K562 (cell line): ENCODE measurements around the gene TMEM143. TPM values are rescaled to one million over a fixed set of nuclear protein-coding genes. Genes with fewer than 3 reads are reported as not detected.
A peak's percentile ranks its signal among the peaks of the same experiment; 100 is the strongest.

Source experiments
- CBX2 ChIP-seq: fragments of 200-600 bp; sonication (generic); IDR thresholded peaks from one replicate; pipeline ENCODE4 v1.6.1; 2012; ENCODE audit warnings: mild to moderate bottlenecking, low read length, inconsistent platforms; ENCODE audit not compliant: insufficient read depth, poor library complexity, severe bottlenecking
- CREM ChIP-seq: IDR thresholded peaks from 2 replicates; pipeline ENCODE4 v1.6.1; 2014; ENCODE audit warnings: antibody characterized with exemption, low read depth
- DMBX1 ChIP-seq: fragments of 250-450 bp; sonication (Bioruptor Pico); IDR thresholded peaks from 2 replicates; pipeline ENCODE4 v1.8.0; 2022; ENCODE audit warnings: inconsistent platforms, mild to moderate bottlenecking, moderate library complexity, borderline replicate concordance
- HDGF ChIP-seq: fragments of 450-650 bp; IDR thresholded peaks from 2 replicates; pipeline ENCODE4 v1.6.1; 2016
- MAZ ChIP-seq, 2 experiments: fragments of 450-650 bp in 1 of 2; sonication (generic) in 1 of 2; formaldehyde crosslinking; IDR thresholded peaks in 1 of 2; conservative IDR thresholded peaks in 1 of 2; 2 replicates each; pipeline versions ENCODE4 v1.4.0 to v1.5.0; 2020; ENCODE audit warnings: mild to moderate bottlenecking in 1 of 2, missing genetic modification reagents in 1 of 2
- MTA2 ChIP-seq: fragments of 450-650 bp; IDR thresholded peaks from 2 replicates; pipeline ENCODE4 v1.6.1; 2016; ENCODE audit warnings: low read depth
- NFIX ChIP-seq: fragments of 250-450 bp; sonication (Bioruptor Pico); IDR thresholded peaks from 2 replicates; pipeline ENCODE4 v1.4.0; 2020; ENCODE audit warnings: low read depth, mild to moderate bottlenecking, moderate library complexity
- RFX5 ChIP-seq: IDR thresholded peaks from 2 replicates; pipeline ENCODE4 v1.6.1; 2011; ENCODE audit warnings: low read depth, mild to moderate bottlenecking, improper control_type of control experiment, low read length
- THRAP3 ChIP-seq: fragments of 450-650 bp; IDR thresholded peaks from 2 replicates; pipeline ENCODE4 v1.6.1; 2016; ENCODE audit warnings: mild to moderate bottlenecking, inconsistent platforms, borderline replicate concordance
- U2AF1 ChIP-seq: fragments of 200-400 bp; formaldehyde crosslinking; optimal IDR thresholded peaks from 2 replicates; pipeline ENCODE3; 2017; ENCODE audit warnings: mild to moderate bottlenecking, low read depth, low read length, moderate library complexity
- ZFP36 ChIP-seq: fragments of 150-350 bp; IDR thresholded peaks from 2 replicates; pipeline ENCODE4 v1.6.1; 2018; ENCODE audit warnings: low read length, low read depth; ENCODE audit not compliant: partially characterized antibody
- ZNF124 ChIP-seq: sonication (generic); formaldehyde crosslinking; IDR thresholded peaks from 2 replicates; pipeline ENCODE4 v1.8.1; 2022; ENCODE audit warnings: missing genetic modification reagents
- ZNF263 ChIP-seq: sonication (generic); formaldehyde crosslinking; IDR thresholded peaks from 2 replicates; pipeline ENCODE4 v1.8.0; 2022; ENCODE audit warnings: mild to moderate bottlenecking, missing genetic modification reagents, borderline replicate concordance
- ZNF316 ChIP-seq: fragments of 450-650 bp; IDR thresholded peaks from 2 replicates; pipeline ENCODE4 v1.6.1; 2016
- ZNF444 ChIP-seq: fragments of 250-450 bp; sonication (Bioruptor Pico); IDR thresholded peaks from 2 replicates; pipeline ENCODE4 v1.4.0; 2020; ENCODE audit warnings: mild to moderate bottlenecking, moderate library complexity
- ZNF707 ChIP-seq: fragments of 250-450 bp; sonication (Bioruptor Pico); conservative IDR thresholded peaks from 2 replicates; pipeline ENCODE4 v1.8.0; 2022; ENCODE audit warnings: inconsistent platforms, mild to moderate bottlenecking, moderate library complexity
- polyA plus RNA-seq, 8 experiments: library from polyadenylated mRNA; depleted of rRNA in 4 of 8; stranded (reverse) in 5 of 8; unstranded in 3 of 8; fragments of >200 nt; fragmentation: Nextera tagmentation in 2 of 8; fragmentation: Illumina TruSeq in 1 of 8; extraction: Ambion mirVana in 2 of 8; extraction: Trizol in 1 of 8; gene quantifications; 2 replicates each; pipeline versions ENCODE4 v1.2.1 to v1.2.3, GENCODE V29; 2011 to 2014; ENCODE audit warnings: inconsistent platforms in 1 of 8, missing spikeins in 1 of 8
- total RNA-seq, 7 experiments: library from RNA; depleted of rRNA in 6 of 7; stranded (reverse); fragments of >200 nt in 6 of 7; fragmentation: Illumina TruSeq in 2 of 7; extraction: Trizol in 2 of 7; gene quantifications; 2 replicates each; pipeline versions ENCODE4 v1.2.1 to v1.2.3, GENCODE V29; 2011 to 2021; ENCODE audit warnings: low replicate concordance in 1 of 7
- TF ChIP-seq, protein P1 (sequence below): IDR thresholded peaks from 2 replicates; pipeline ENCODE4 v1.6.1; 2014; ENCODE audit warnings: antibody characterized with exemption
- TF ChIP-seq, protein P2 (sequence below): fragments of 250-450 bp; sonication (Bioruptor Pico); IDR thresholded peaks from 2 replicates; pipeline ENCODE4 v1.6.1; 2021; ENCODE audit warnings: mild to moderate bottlenecking
- TF ChIP-seq, protein P3 (sequence below): fragments of 450-650 bp; IDR thresholded peaks from 2 replicates; pipeline ENCODE4 v1.6.1; 2016; ENCODE audit warnings: missing biosample characterization, missing genetic modification characterization
- TF ChIP-seq, protein P4 (sequence below): fragments of 450-650 bp; IDR thresholded peaks from 2 replicates; pipeline ENCODE4 v1.6.1; 2017; ENCODE audit warnings: antibody characterized with exemption
- TF ChIP-seq, protein P5 (sequence below), 2 experiments: IDR thresholded peaks; 2 replicates each; pipeline ENCODE4 v1.6.1; 2012; ENCODE audit warnings: improper control_type of control experiment in 2 of 2, low read depth in 2 of 2, low read length in 2 of 2, borderline replicate concordance in 1 of 2

Gene TMEM143
- total and polyA plus RNA-seq, 9 of the 15 experiments (the other 6 are each of a cell fraction or from before 2014, with no cell fraction given): 0.66 to 8.8 (median 4.3) TPM

DNA sequence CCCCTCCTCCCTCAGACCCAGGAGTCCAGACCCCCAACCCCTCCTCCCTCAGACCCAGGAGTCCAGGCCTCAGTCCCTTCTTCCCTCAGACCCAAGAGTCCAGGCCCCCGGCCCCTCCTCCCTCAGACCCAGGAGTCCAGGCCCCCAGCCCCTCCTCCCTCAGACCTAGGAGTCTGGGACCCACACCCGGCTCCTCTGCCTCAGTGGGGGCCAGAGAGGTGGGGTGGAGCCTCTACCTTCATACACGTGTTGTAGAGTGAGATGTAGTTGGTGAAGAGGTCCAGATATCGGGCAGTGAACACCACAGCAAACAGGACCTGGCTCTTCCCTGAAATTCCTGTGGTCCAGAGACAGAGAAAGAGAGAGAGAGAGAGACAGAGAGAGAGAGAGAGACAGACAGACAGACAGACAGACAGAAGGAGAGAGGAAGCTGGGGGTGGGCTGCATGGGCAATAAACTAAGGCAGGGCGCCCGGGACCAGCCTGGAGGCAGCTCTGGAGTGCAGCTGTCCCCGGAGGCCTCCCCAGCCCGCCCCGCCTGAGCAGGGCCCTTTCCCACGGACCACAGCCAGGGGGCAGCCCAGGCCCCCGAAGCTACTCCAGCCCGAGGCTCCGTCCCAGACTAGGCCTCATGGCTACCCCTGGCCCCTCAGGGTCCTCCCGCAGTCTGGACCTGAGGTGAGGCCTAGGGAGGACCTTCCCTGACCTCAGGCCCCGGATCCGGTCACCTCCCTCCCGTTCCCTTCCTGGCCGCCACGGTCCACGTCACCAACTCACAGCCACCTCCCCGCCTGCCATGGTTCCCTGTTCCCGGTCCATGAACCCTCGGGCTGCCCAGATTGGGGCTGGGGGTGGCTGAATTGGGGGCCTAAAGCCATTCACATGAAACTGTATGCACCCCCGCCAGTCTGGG, 26.7 kb upstream of the TMEM143 start (continued):
- TF ChIP-seq CBX2 (no peak), CREM (peak; percentile 80), U2AF1 (no peak), ZNF316 (no peak), ZNF707 (CRISPR knock-in tag) (no peak), RFX5 (no peak), ZNF263 (peak; percentile 72; the same call in 1 of the 2 replicates), ZNF444 (CRISPR knock-in tag) (no peak), NFIX (CRISPR knock-in tag) (no peak), DMBX1 (CRISPR knock-in tag) (no peak), ZNF124 (CRISPR knock-in tag) (no peak), MTA2 (no peak), THRAP3 (no peak), HDGF (peak; percentile 64; the same call in 1 of the 2 replicates), ZFP36 (no peak), MAZ (CRISPR knock-in tag; conservative IDR thresholded peaks at IDR 0.05 in 1 of 2, IDR thresholded peaks at IDR 0.05 in 1 of 2) (peak; percentile 90 to 97)
- TF ChIP-seq, protein P1, sequence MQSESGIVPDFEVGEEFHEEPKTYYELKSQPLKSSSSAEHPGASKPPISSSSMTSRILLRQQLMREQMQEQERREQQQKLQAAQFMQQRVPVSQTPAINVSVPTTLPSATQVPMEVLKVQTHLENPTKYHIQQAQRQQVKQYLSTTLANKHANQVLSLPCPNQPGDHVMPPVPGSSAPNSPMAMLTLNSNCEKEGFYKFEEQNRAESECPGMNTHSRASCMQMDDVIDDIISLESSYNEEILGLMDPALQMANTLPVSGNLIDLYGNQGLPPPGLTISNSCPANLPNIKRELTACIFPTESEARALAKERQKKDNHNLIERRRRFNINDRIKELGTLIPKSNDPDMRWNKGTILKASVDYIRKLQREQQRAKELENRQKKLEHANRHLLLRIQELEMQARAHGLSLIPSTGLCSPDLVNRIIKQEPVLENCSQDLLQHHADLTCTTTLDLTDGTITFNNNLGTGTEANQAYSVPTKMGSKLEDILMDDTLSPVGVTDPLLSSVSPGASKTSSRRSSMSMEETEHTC: no peak
- TF ChIP-seq, protein P2, sequence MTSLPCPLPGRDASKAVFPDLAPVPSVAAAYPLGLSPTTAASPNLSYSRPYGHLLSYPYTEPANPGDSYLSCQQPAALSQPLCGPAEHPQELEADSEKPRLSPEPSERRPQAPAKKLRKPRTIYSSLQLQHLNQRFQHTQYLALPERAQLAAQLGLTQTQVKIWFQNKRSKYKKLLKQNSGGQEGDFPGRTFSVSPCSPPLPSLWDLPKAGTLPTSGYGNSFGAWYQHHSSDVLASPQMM: no peak
- TF ChIP-seq, protein P3, sequence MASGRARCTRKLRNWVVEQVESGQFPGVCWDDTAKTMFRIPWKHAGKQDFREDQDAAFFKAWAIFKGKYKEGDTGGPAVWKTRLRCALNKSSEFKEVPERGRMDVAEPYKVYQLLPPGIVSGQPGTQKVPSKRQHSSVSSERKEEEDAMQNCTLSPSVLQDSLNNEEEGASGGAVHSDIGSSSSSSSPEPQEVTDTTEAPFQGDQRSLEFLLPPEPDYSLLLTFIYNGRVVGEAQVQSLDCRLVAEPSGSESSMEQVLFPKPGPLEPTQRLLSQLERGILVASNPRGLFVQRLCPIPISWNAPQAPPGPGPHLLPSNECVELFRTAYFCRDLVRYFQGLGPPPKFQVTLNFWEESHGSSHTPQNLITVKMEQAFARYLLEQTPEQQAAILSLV (tag): no peak
- TF ChIP-seq, protein P4, sequence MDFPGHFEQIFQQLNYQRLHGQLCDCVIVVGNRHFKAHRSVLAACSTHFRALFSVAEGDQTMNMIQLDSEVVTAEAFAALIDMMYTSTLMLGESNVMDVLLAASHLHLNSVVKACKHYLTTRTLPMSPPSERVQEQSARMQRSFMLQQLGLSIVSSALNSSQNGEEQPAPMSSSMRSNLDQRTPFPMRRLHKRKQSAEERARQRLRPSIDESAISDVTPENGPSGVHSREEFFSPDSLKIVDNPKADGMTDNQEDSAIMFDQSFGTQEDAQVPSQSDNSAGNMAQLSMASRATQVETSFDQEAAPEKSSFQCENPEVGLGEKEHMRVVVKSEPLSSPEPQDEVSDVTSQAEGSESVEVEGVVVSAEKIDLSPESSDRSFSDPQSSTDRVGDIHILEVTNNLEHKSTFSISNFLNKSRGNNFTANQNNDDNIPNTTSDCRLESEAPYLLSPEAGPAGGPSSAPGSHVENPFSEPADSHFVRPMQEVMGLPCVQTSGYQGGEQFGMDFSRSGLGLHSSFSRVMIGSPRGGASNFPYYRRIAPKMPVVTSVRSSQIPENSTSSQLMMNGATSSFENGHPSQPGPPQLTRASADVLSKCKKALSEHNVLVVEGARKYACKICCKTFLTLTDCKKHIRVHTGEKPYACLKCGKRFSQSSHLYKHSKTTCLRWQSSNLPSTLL: no peak
- TF ChIP-seq, protein P5, sequence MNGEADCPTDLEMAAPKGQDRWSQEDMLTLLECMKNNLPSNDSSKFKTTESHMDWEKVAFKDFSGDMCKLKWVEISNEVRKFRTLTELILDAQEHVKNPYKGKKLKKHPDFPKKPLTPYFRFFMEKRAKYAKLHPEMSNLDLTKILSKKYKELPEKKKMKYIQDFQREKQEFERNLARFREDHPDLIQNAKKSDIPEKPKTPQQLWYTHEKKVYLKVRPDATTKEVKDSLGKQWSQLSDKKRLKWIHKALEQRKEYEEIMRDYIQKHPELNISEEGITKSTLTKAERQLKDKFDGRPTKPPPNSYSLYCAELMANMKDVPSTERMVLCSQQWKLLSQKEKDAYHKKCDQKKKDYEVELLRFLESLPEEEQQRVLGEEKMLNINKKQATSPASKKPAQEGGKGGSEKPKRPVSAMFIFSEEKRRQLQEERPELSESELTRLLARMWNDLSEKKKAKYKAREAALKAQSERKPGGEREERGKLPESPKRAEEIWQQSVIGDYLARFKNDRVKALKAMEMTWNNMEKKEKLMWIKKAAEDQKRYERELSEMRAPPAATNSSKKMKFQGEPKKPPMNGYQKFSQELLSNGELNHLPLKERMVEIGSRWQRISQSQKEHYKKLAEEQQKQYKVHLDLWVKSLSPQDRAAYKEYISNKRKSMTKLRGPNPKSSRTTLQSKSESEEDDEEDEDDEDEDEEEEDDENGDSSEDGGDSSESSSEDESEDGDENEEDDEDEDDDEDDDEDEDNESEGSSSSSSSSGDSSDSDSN (IDR thresholded peaks at IDR 0.05; ENCODE audit: borderline replicate concordance in 1 of 2, low read depth in 2 of 2, low read length in 2 of 2): peak; percentile 100
